ENCODE measurements around the gene SRI. TPM values are rescaled to one million over a fixed set of nuclear protein-coding genes. Genes with fewer than 3 reads are reported as not detected.

The SRI gene
- total and polyA plus RNA-seq, 2 donors (not counting 1 experiment from before 2014, with no cell fraction given) = 46.5 to 49.9 TPM

GRCh38 chr7:88212918-88213317, 6.9 kb downstream of the SRI start:
- Mint-ChIP-seq H3K9me3 (ENCODE audit: insufficient read depth) (no peaks in the 10 kb centered on the region), H3K4me3 (no peak overlapping the region), H3K27ac (no peak overlapping the region), H3K4me1 (peaks cover 5% of the 10 kb centered on the region), H3K27me3 (no peaks in the 10 kb centered on the region)
- Histone ChIP-seq H3K79me2 (ENCODE audit: control insufficient read depth, insufficient read depth, low read length) (peaks cover 3% of the 10 kb centered on the region), H3K9me3 (ENCODE audit: control extremely low read depth in 1 of 3, control insufficient read depth in 2 of 3, insufficient read depth in 1 of 3, low read length in 2 of 3) (no peaks in the 10 kb centered on the region), H3K4me3 (ENCODE audit: control extremely low read depth in 1 of 5, extremely low read depth in 1 of 5, insufficient read depth in 1 of 5, low read depth in 2 of 5, low read length in 4 of 5) (no peak overlapping the region), H3K4me2 (replicated peaks; ENCODE audit: low read depth, low read length, poor library complexity, severe bottlenecking) (no peak overlapping the region), H3K9ac (ENCODE audit: low read length) (no peak overlapping the region), H3K27ac (ENCODE audit: low read length in 2 of 2) (no peak overlapping the region), H3K36me3 (replicated peaks in 1 of 2; ENCODE audit: control extremely low read depth in 1 of 2, control insufficient read depth in 1 of 2, extremely low read depth in 1 of 2, insufficient read depth in 2 of 2, low read length in 1 of 2) (peaks cover 0 to 64% of the 10 kb centered on the region in 2 experiments), H2AFZ (ENCODE audit: insufficient read depth, low read depth, low read length, poor library complexity, severe bottlenecking) (no peak overlapping the region), H4K20me1 (ENCODE audit: control insufficient read depth, insufficient read depth, low read length, poor library complexity, severe bottlenecking) (peaks cover 16% of the 10 kb centered on the region), H3K4me1 (ENCODE audit: control insufficient read depth in 2 of 2, insufficient read depth in 2 of 2, low read length in 2 of 2) (peaks cover 3 to 4% of the 10 kb centered on the region in 2 donors), H3K27me3 (replicated peaks in 1 of 4; ENCODE audit: control extremely low read depth in 1 of 4, control insufficient read depth in 3 of 4, insufficient read depth in 4 of 4, low read length in 3 of 4) (no peaks in the 10 kb centered on the region)
- WGBS (ENCODE audit: insufficient coverage) = 100% methylated on average over 1 of the region's 1 CpG
- POLR2A ChIA-PET = interaction anchor here (0.5 kb wide), 1 partner anchor 399 kb away, joined by 3 read pairs; no protein-coding TSS in a partner anchor
- ATAC-seq (ENCODE audit: low read depth) = no peak
- CTCF ChIA-PET = no interaction called here
- DNase-seq = no peak
- intact Hi-C loops (cut with micrococcal nuclease) = no loop called here
- TF ChIP-seq EZH2 (IDR thresholded peaks at IDR 0.05; ENCODE audit: borderline replicate concordance, insufficient read depth, low read depth, low read length, poor library complexity, severe bottlenecking) = no peak
- TF ChIP-seq CTCF (IDR thresholded peaks at IDR 0.05) = no peak

- Histone ChIP-seq H3K79me2 (ENCODE audit: control insufficient read depth, insufficient read depth, low read length) (no peaks in the 10 kb centered on the region), H2AFZ (ENCODE audit: insufficient read depth, low read depth, low read length, poor library complexity, severe bottlenecking) (no peak overlapping the region), H3K36me3 (replicated peaks in 1 of 2; ENCODE audit: control extremely low read depth in 1 of 2, control insufficient read depth in 1 of 2, extremely low read depth in 1 of 2, insufficient read depth in 2 of 2, low read length in 1 of 2) (peaks cover 0 to 73% of the 10 kb centered on the region in 2 experiments), H3K9ac (ENCODE audit: low read length) (no peak overlapping the region), H4K20me1 (ENCODE audit: control insufficient read depth, insufficient read depth, low read length, poor library complexity, severe bottlenecking) (peaks cover 11% of the 10 kb centered on the region), H3K4me1 (ENCODE audit: control insufficient read depth in 2 of 2, insufficient read depth in 2 of 2, low read length in 2 of 2) (no peaks in the 10 kb centered on the region), H3K27me3 (replicated peaks in 1 of 4; ENCODE audit: control extremely low read depth in 1 of 4, control insufficient read depth in 3 of 4, insufficient read depth in 4 of 4, low read length in 3 of 4) (no peaks in the 10 kb centered on the region), H3K4me3 (ENCODE audit: control extremely low read depth in 1 of 5, extremely low read depth in 1 of 5, insufficient read depth in 1 of 5, low read depth in 2 of 5, low read length in 4 of 5) (no peak overlapping the region), H3K4me2 (replicated peaks; ENCODE audit: low read depth, low read length, poor library complexity, severe bottlenecking) (no peak overlapping the region), H3K9me3 (ENCODE audit: control extremely low read depth in 1 of 3, control insufficient read depth in 2 of 3, insufficient read depth in 1 of 3, low read length in 2 of 3) (no peaks in the 10 kb centered on the region), H3K27ac (ENCODE audit: low read length in 2 of 2) (no peak overlapping the region)
- Mint-ChIP-seq H3K9me3 (ENCODE audit: insufficient read depth) (no peaks in the 10 kb centered on the region), H3K27me3 (no peaks in the 10 kb centered on the region), H3K4me1 (no peaks in the 10 kb centered on the region), H3K4me3 (no peak overlapping the region), H3K27ac (no peak overlapping the region)
- ATAC-seq (ENCODE audit: low read depth) (no peak), DNase-seq (no peak)
- intact Hi-C loops (cut with micrococcal nuclease) = no loop called here
- CTCF ChIA-PET = no interaction called here
- no CpG with 5 or more reads among the region's 3 CpGs for WGBS (ENCODE audit: insufficient coverage)
- POLR2A ChIA-PET = no interaction called here
- TF ChIP-seq EZH2 (IDR thresholded peaks at IDR 0.05; ENCODE audit: borderline replicate concordance, insufficient read depth, low read depth, low read length, poor library complexity, severe bottlenecking) = no peak
- TF ChIP-seq CTCF (IDR thresholded peaks at IDR 0.05) = no peak
These were observed 11.3 kb downstream of the SRI start for GRCh38 chr7:88208521-88208920.
